HCT116 (cell line): ENCODE results near the gene SGTB.

Experiments used
- ZNF274 ChIP-seq: fragments of 200-500 bp; sonication (Bioruptor generic); IDR thresholded peaks from 2 replicates; pipeline ENCODE4 v1.6.1; 2014; ENCODE audit warnings: mild to moderate bottlenecking, low read depth, low read length, inconsistent platforms
- TF ChIP-seq, protein P1 (sequence below), 3 experiments: fragments of 200-600 bp in 1 of 3; sonication (generic) in 1 of 3; IDR thresholded peaks in 2 of 3; conservative IDR thresholded peaks in 1 of 3; 2 replicates each; pipeline ENCODE4 v1.5.1; 2012 to 2017; ENCODE audit warnings: low read depth in 2 of 3, low read length in 2 of 3, antibody characterized with exemption in 1 of 3, borderline replicate concordance in 1 of 3, control low read depth in 1 of 3, mild to moderate bottlenecking in 1 of 3, mixed read lengths in 1 of 3, mixed run types in 1 of 3, moderate library complexity in 1 of 3; ENCODE audit not compliant: insufficient read depth in 1 of 3

DNA sequence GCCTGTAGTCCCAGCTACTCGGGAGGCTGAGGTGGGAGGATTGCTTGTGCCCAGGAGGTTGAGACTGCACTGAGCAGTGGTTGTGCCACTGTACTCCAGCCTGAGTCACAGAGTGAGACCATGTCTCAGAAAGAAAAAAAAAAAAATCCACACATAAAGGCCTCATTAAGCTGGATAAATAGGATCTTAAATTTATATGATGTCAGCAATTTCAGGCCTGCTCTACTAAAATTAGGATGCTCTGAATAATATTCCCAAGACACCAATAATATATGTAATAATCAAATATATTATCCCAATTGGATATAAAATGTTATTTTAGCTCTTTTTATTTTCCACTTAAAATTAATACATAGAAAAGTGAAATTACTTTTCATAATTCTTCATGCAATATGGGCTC is 43.7 kb upstream of the SGTB start:
- TF ChIP-seq ZNF274: no peak
- TF ChIP-seq, protein P1, sequence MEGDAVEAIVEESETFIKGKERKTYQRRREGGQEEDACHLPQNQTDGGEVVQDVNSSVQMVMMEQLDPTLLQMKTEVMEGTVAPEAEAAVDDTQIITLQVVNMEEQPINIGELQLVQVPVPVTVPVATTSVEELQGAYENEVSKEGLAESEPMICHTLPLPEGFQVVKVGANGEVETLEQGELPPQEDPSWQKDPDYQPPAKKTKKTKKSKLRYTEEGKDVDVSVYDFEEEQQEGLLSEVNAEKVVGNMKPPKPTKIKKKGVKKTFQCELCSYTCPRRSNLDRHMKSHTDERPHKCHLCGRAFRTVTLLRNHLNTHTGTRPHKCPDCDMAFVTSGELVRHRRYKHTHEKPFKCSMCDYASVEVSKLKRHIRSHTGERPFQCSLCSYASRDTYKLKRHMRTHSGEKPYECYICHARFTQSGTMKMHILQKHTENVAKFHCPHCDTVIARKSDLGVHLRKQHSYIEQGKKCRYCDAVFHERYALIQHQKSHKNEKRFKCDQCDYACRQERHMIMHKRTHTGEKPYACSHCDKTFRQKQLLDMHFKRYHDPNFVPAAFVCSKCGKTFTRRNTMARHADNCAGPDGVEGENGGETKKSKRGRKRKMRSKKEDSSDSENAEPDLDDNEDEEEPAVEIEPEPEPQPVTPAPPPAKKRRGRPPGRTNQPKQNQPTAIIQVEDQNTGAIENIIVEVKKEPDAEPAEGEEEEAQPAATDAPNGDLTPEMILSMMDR (IDR thresholded peaks at IDR 0.05 in 2 of 3, conservative IDR thresholded peaks at IDR 0.05 in 1 of 3; ENCODE audit: borderline replicate concordance in 1 of 3, insufficient read depth in 1 of 3, low read depth in 2 of 3, low read length in 2 of 3): no peak
